SK-N-SH treated with all-trans-retinoic acid at 6 μM for 48 hours (cell line): ENCODE measurements around the gene SEMA4B.
"Not testable (repeated sequence)": the region's sequence is repeated elsewhere in the genome, so short reads cannot be mapped to it uniquely, and the experiment has no call there.

Source experiments
- ATAC-seq: fragments of 200-7000 bp; cut with Tn5 transposase; 3 replicates; pipeline ENCODE4 v1.9.1; 2020; ENCODE audit warnings: mild to moderate bottlenecking, moderate library complexity
- ARNTL ChIP-seq: fragments of 450-650 bp; formaldehyde crosslinking; IDR thresholded peaks from 2 replicates; pipeline ENCODE4 v1.5.0; 2020; ENCODE audit warnings: low read depth, mild to moderate bottlenecking, moderate library complexity, borderline replicate concordance
- BACH2 ChIP-seq: fragments of 250-450 bp; sonication (Bioruptor Pico); IDR thresholded peaks from 2 replicates; pipeline ENCODE4 v1.9.0; 2021; ENCODE audit warnings: mild to moderate bottlenecking, borderline replicate concordance
- CREB5 ChIP-seq: fragments of 250-450 bp; sonication (Bioruptor Pico); IDR thresholded peaks from 2 replicates; pipeline ENCODE4 v1.5.1; 2020; ENCODE audit warnings: low read depth, mild to moderate bottlenecking, moderate library complexity
- ESRRG ChIP-seq: fragments of 250-450 bp; sonication (Bioruptor Pico); IDR thresholded peaks from 2 replicates; pipeline ENCODE4 v1.6.1; 2021; ENCODE audit warnings: mild to moderate bottlenecking
- GLIS3 ChIP-seq: fragments of 250-450 bp; sonication (Bioruptor Pico); IDR thresholded peaks from 2 replicates; pipeline ENCODE4 v1.5.0; 2020; ENCODE audit warnings: mild to moderate bottlenecking, moderate library complexity
- ISL1 ChIP-seq: fragments of 250-450 bp; sonication (Bioruptor Pico); IDR thresholded peaks from 2 replicates; pipeline ENCODE4 v2.1.2; 2022; ENCODE audit warnings: mild to moderate bottlenecking, moderate library complexity
- OSR1 ChIP-seq: fragments of 250-450 bp; sonication (Bioruptor Pico); IDR thresholded peaks from 2 replicates; pipeline ENCODE4 v1.8.0; 2022; ENCODE audit warnings: moderate library complexity, mild to moderate bottlenecking, inconsistent platforms
- PATZ1 ChIP-seq: fragments of 250-450 bp; sonication (Bioruptor Pico); IDR thresholded peaks from 2 replicates; pipeline ENCODE4 v1.8.0; 2020; ENCODE audit warnings: mild to moderate bottlenecking, moderate library complexity, borderline replicate concordance
- PPARA ChIP-seq: fragments of 250-450 bp; sonication (Bioruptor Pico); IDR thresholded peaks from 2 replicates; pipeline ENCODE4 v1.5.0; 2020; ENCODE audit warnings: mild to moderate bottlenecking, borderline replicate concordance
- RARB ChIP-seq: fragments of 250-450 bp; sonication (Bioruptor Pico); IDR thresholded peaks from 2 replicates; pipeline ENCODE4 v1.8.0; 2021; ENCODE audit warnings: mild to moderate bottlenecking, moderate library complexity
- SNAI2 ChIP-seq: fragments of 250-450 bp; sonication (Bioruptor Pico); IDR thresholded peaks from 2 replicates; pipeline ENCODE4 v1.5.0; 2020; ENCODE audit warnings: mild to moderate bottlenecking, moderate library complexity
- TCF4 ChIP-seq: fragments of 250-450 bp; sonication (Bioruptor Pico); IDR thresholded peaks from 2 replicates; pipeline ENCODE4 v1.8.0; 2021; ENCODE audit warnings: mild to moderate bottlenecking, moderate library complexity, borderline replicate concordance
- TOX ChIP-seq: fragments of 250-450 bp; sonication (Bioruptor Pico); IDR thresholded peaks from 2 replicates; pipeline ENCODE4 v1.8.0; 2021; ENCODE audit warnings: mild to moderate bottlenecking, moderate library complexity, borderline replicate concordance
- ZC3H10 ChIP-seq: fragments of 250-450 bp; sonication (Bioruptor Pico); IDR thresholded peaks from 2 replicates; pipeline ENCODE4 v1.5.1; 2021; ENCODE audit warnings: mild to moderate bottlenecking, moderate library complexity
- ZFP3 ChIP-seq: fragments of 250-450 bp; sonication (Bioruptor Pico); IDR thresholded peaks from 2 replicates; pipeline ENCODE4 v1.5.0; 2020; ENCODE audit warnings: mild to moderate bottlenecking, moderate library complexity
- ZFP30 ChIP-seq: fragments of 450-650 bp; formaldehyde crosslinking; IDR thresholded peaks from 2 replicates; pipeline ENCODE4 v1.5.0; 2022; ENCODE audit warnings: mild to moderate bottlenecking, moderate library complexity
- ZNF565 ChIP-seq: fragments of 450-650 bp; formaldehyde crosslinking; conservative IDR thresholded peaks from 2 replicates; pipeline ENCODE4 v1.5.0; 2020; ENCODE audit warnings: low read depth, mild to moderate bottlenecking, moderate library complexity
- ZNF70 ChIP-seq: fragments of 450-650 bp; formaldehyde crosslinking; IDR thresholded peaks from 2 replicates; pipeline ENCODE4 v1.5.0; 2020; ENCODE audit warnings: mild to moderate bottlenecking, moderate library complexity
- ZNF8 ChIP-seq: fragments of 450-650 bp; formaldehyde crosslinking; IDR thresholded peaks from 2 replicates; pipeline ENCODE4 v1.5.0; 2020; ENCODE audit warnings: mild to moderate bottlenecking, moderate library complexity
- TF ChIP-seq, protein P1 (sequence below): fragments of 250-450 bp; sonication (Bioruptor Pico); IDR thresholded peaks from 2 replicates; pipeline ENCODE4 v1.5.0; 2020; ENCODE audit warnings: mild to moderate bottlenecking, moderate library complexity

The SEMA4B gene

DNA sequence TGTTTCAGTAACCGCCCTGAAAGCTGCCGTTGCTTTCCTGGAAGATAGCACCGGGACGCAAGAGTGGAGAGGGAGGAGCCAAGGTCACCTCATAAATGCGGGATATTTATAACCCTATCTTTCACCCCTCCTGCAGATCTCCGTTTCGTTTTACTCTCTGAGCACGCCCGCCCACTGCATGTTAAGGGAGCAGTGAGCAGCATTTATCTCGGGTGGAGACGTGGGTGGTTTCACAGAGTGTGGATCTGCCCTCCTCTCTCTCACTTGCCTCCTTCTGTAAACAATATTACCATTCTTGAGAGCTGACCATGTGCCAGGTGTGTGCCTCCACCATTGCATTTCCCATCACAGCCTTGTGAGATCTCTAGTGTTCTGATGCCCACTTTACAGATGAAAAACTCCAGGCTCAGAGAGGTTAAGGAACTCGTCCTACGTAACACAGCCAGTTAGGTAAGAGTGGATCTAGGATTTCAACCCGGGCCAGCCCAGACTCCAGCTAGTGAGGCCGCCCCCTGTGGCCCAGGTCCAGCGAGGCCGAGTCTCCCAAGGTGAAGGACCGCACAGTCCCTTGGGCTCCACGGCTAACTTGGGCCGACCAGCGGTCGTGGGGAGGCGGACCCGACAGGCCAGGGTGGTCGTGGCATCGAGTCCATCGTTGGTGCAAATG, 16.9 kb upstream of the SEMA4B start:
- ATAC-seq = peak; percentile 82
- TF ChIP-seq ISL1 (CRISPR knock-in tag) (no peak), GLIS3 (CRISPR knock-in tag) (peak; percentile 74; the same call in 1 of the 2 replicates)

DNA sequence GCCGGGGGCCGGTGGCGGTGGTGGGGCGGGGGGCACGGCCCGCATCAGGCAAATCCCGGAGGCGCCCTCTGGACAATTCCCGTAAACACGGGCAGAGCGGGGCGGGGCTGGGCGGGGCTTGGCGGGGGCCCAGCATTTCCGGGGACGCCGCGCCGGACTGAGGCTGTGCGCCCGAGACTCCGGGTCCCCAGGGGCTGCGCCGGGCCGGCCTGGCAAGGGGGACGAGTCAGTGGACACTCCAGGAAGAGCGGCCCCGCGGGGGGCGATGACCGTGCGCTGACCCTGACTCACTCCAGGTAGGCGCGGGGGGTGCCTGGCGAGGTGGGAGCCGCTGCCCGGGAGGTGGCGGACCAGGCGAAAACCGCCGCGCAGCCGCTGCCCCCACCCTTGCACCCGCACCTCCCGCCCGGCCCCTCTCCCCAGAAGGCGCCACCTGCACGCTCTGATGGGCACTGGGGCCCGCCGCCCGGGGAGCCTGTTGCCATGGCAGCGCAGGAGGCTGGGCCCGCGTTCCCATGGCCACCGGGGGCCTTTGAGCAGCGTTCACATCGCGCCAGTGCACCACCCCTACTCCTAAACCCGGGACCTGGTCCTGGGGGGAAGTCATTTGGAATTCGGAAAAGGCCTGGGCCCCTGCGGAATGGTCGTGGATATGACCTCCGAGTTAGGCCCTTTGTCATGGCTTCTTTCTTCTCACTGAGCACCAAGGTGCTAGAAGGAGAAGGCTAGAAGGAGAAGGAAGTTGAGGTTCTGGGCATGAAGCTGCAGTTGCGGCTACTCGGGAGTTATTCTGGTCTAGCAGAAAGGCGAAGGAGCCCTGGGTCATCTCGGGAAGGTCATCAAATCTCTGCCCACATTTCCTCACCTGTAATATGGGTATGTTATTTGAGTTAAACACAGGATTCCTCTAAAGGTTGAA, 16.1 kb upstream of the SEMA4B start:
- peak; percentile 90 for ATAC-seq
- no peak for TF ChIP-seq BACH2
- TF ChIP-seq ZFP30 = no peak
- TF ChIP-seq PATZ1 (CRISPR knock-in tag) = no peak
- TF ChIP-seq ESRRG (CRISPR knock-in tag) = no peak
- no peak for TF ChIP-seq TOX (CRISPR knock-in tag)
- no peak for TF ChIP-seq ZNF70 (CRISPR knock-in tag)
- TF ChIP-seq, protein P1, sequence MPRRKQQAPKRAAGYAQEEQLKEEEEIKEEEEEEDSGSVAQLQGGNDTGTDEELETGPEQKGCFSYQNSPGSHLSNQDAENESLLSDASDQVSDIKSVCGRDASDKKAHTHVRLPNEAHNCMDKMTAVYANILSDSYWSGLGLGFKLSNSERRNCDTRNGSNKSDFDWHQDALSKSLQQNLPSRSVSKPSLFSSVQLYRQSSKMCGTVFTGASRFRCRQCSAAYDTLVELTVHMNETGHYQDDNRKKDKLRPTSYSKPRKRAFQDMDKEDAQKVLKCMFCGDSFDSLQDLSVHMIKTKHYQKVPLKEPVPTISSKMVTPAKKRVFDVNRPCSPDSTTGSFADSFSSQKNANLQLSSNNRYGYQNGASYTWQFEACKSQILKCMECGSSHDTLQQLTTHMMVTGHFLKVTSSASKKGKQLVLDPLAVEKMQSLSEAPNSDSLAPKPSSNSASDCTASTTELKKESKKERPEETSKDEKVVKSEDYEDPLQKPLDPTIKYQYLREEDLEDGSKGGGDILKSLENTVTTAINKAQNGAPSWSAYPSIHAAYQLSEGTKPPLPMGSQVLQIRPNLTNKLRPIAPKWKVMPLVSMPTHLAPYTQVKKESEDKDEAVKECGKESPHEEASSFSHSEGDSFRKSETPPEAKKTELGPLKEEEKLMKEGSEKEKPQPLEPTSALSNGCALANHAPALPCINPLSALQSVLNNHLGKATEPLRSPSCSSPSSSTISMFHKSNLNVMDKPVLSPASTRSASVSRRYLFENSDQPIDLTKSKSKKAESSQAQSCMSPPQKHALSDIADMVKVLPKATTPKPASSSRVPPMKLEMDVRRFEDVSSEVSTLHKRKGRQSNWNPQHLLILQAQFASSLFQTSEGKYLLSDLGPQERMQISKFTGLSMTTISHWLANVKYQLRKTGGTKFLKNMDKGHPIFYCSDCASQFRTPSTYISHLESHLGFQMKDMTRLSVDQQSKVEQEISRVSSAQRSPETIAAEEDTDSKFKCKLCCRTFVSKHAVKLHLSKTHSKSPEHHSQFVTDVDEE = no peak
- TF ChIP-seq ZNF8 (CRISPR knock-in tag) = no peak
- TF ChIP-seq CREB5 (CRISPR knock-in tag) = no peak
- no peak for TF ChIP-seq PPARA (CRISPR knock-in tag)
- TF ChIP-seq RARB (CRISPR knock-in tag) = no peak

DNA sequence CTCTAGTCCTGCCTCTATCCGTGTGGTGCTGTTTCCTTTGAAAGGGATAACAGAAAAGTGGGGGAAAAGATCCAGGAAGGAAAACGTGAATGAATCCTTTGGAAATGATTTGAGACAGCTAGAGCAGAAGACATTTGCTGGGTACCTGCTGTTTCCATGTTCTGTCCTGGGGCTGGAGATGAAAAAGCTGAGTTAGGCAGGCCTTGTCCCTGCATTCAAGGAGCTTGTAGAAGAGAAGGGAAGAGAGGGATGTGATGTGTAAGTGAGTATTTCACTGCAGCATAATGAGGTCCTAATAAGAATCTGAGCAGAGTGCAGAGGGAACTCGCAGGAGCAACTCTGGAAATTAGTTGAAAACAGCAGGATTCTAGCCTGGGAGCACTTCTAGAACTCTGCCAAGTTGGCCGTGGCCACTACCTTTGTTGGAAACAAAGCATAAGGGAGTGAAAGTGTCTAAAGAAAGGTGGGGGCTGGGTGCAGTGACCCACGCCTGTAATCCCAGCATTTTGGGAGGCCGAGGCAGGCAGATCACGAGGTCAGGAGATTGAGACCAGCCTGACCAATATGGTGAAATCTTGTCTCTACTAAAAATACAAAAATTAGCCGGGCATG, 13.8 kb upstream of the SEMA4B start:
- no peak for ATAC-seq
- TF ChIP-seq SNAI2 (CRISPR knock-in tag) (no peak), ARNTL (CRISPR knock-in tag) (no peak), OSR1 (CRISPR knock-in tag) (no peak), ZNF565 (CRISPR knock-in tag) (no peak), TCF4 (CRISPR knock-in tag) (no peak), GLIS3 (CRISPR knock-in tag) (no peak), TOX (CRISPR knock-in tag) (no peak), ESRRG (CRISPR knock-in tag) (no peak), ZFP3 (CRISPR knock-in tag) (no peak), ZFP30 (no peak), ISL1 (CRISPR knock-in tag) (no peak), PATZ1 (CRISPR knock-in tag) (no peak), ZNF8 (CRISPR knock-in tag) (no peak), ZNF70 (CRISPR knock-in tag) (no peak), CREB5 (CRISPR knock-in tag) (no peak), RARB (CRISPR knock-in tag) (no peak), BACH2 (no peak), ZC3H10 (CRISPR knock-in tag) (no peak)
- TF ChIP-seq, protein P1 = no peak

DNA sequence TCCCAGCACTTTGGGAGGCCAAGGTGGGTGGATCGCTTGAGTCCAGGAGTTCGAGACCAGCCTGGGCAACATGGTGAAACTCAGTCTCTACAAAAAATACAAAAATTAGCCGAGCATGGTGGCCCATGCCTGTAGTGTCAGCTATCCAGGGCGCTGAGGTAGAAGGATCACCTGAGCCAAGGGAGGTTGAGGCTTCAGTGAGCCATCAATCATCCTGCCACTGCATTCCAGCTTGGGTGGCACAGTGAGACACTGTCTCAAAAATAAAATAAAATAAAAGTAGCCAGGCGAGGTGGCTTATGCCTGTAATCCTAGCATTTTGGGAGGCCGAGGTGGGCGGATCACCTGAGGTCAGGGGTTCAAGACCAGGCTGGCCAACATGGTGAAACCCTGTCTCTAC, 13.1 kb upstream of the SEMA4B start:
- not testable (repeated sequence) for ATAC-seq
